ENCODE results near the gene LRTM2.
"Not testable (repeated sequence)": the region's sequence is repeated elsewhere in the genome, so short reads cannot be mapped to it uniquely, and the experiment has no call there.

LRTM2 gene

GRCh38 chr12:1811281-1811947 is 9.0 kb upstream of the LRTM2 start:
- peak in 1 of 2 donors; percentile 40 for DNase-seq (ENCODE audit: low read depth in 2 of 2)

- DNase-seq (ENCODE audit: low read depth in 2 of 2) = no peak
These were observed 8.4 kb upstream of the LRTM2 start for GRCh38 chr12:1811948-1812291.

GRCh38 chr12:1812650-1813302 is 7.6 kb upstream of the LRTM2 start:
- DNase-seq (ENCODE audit: low read depth in 2 of 2) = no peak

- no peak for DNase-seq (ENCODE audit: low read depth in 2 of 2)
These were observed 6.1 kb upstream of the LRTM2 start for GRCh38 chr12:1814266-1814665.

GRCh38 chr12:1815108-1815507 is 5.3 kb upstream of the LRTM2 start:
- DNase-seq (ENCODE audit: low read depth in 2 of 2) = no peak

GRCh38 chr12:1815814-1816729 is 4.3 kb upstream of the LRTM2 start:
- DNase-seq (ENCODE audit: low read depth in 2 of 2) = no peak

GRCh38 chr12:1816730-1817348 is 3.5 kb upstream of the LRTM2 start:
- no peak for DNase-seq (ENCODE audit: low read depth in 2 of 2)

GRCh38 chr12:1817928-1818327 is 2.4 kb upstream of the LRTM2 start:
- DNase-seq (ENCODE audit: low read depth in 2 of 2) = not testable (repeated sequence)

GRCh38 chr12:1819050-1819449 is 1.3 kb upstream of the LRTM2 start:
- no peak for DNase-seq (ENCODE audit: low read depth in 2 of 2)

GRCh38 chr12:1819571-1819970 is 794 bp upstream of the LRTM2 start:
- DNase-seq (ENCODE audit: low read depth in 2 of 2) = no peak

GRCh38 chr12:1820896-1821291 is 529 bp downstream of the LRTM2 start:
- no peak for DNase-seq (ENCODE audit: low read depth in 2 of 2)

- DNase-seq (ENCODE audit: low read depth in 2 of 2) = no peak
These were observed 1.4 kb downstream of the LRTM2 start for GRCh38 chr12:1821805-1822204.

- DNase-seq (ENCODE audit: low read depth in 2 of 2) = no peak
These were observed 2.3 kb downstream of the LRTM2 start for GRCh38 chr12:1822699-1823098.

- no peak for DNase-seq (ENCODE audit: low read depth in 2 of 2)
These were observed 2.9 kb downstream of the LRTM2 start for GRCh38 chr12:1823237-1823636.

- DNase-seq (ENCODE audit: low read depth in 2 of 2) = no peak
These were observed 5.2 kb downstream of the LRTM2 start for GRCh38 chr12:1825382-1826102.

- DNase-seq (ENCODE audit: low read depth in 2 of 2) = no peak
These were observed 6.0 kb downstream of the LRTM2 start for GRCh38 chr12:1826401-1826800.

- no peak for DNase-seq (ENCODE audit: low read depth in 2 of 2)
These were observed 6.7 kb downstream of the LRTM2 start for GRCh38 chr12:1826867-1827705.

- no peak for DNase-seq (ENCODE audit: low read depth in 2 of 2)
These were observed 7.8 kb downstream of the LRTM2 start for GRCh38 chr12:1827826-1828805.

- DNase-seq (ENCODE audit: low read depth in 2 of 2) = no peak
These were observed 8.5 kb downstream of the LRTM2 start for GRCh38 chr12:1828856-1829255.

All from stimulated activated CD8-positive, alpha-beta memory T cell treated with anti-CD3 and anti-CD28 coated beads, Interleukin-15, amount 100 ng/mL, for 4 hours (primary cell).